Stimulated activated CD4-positive, alpha-beta T cell treated with anti-CD3 and anti-CD28 coated beads, Interleukin-2, amount 100 ng/mL, for 24 hours (primary cell): ENCODE results near the gene TTC7B.
"Not testable (repeated sequence)": the region's sequence is repeated elsewhere in the genome, so short reads cannot be mapped to it uniquely, and the experiment has no call there.

Source experiments
- DNase-seq, 2 donors: peaks; one replicate each; pipeline ENCODE4 v3.0.0-alpha.2; 2020

TTC7B gene

DNA sequence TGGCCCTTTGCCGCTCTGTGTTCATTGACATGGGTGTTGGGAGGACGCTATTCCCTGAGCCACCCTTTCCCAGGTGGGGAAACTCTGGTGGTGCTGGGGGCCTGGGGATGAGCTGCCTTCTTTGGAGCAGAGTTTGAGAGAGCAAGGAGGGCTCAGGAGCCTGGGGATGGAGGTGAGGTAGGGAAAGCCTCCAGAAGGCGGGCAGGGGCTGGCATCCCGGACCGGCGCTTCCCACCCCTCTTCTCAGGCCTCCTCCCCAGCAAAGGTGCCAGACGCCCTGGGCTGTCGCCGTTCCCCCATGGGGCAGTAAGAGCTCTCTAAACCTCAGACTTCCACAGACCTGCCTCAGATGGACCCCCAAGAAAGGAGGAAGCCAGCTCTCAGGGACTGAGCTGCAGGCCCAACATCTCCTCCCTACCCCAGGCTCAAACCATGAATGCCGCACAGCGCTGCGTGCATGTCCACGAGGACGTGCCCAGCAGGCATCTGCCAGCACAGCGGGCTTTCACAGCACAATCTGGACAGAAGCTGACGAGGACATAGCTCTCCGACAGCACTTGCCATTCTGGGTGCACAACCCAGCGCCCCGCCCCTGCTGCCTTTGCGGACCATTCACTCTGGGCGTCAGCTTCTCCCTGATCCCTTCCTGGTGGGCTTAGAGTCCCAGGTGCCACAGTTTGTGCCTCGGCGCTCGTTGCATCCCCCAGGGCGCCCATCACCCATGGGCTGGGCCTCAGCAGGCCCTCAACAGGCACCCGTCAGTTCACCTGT, 14.9 kb upstream of the TTC7B start:
- no peak for DNase-seq

DNA sequence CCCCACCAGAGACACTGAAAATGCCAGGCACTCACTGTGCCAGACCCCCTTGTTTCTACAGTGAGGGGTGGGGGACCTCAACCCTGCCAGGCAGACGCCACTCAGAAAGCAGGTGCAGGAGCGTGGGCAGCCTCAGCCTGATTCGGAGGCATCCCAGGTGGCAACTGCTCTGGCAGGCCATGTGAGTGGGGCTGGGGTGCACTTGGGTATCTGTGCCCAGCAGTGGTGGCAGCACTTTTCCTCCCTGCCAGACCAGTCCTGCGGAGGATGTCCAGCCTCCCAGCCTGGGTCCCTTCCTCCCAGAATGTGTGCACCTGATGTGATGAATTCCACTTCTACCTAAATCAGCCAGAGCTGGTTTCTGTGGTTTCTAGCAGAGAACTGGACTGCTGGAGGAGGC, 13.4 kb upstream of the TTC7B start:
- no peak for DNase-seq

DNA sequence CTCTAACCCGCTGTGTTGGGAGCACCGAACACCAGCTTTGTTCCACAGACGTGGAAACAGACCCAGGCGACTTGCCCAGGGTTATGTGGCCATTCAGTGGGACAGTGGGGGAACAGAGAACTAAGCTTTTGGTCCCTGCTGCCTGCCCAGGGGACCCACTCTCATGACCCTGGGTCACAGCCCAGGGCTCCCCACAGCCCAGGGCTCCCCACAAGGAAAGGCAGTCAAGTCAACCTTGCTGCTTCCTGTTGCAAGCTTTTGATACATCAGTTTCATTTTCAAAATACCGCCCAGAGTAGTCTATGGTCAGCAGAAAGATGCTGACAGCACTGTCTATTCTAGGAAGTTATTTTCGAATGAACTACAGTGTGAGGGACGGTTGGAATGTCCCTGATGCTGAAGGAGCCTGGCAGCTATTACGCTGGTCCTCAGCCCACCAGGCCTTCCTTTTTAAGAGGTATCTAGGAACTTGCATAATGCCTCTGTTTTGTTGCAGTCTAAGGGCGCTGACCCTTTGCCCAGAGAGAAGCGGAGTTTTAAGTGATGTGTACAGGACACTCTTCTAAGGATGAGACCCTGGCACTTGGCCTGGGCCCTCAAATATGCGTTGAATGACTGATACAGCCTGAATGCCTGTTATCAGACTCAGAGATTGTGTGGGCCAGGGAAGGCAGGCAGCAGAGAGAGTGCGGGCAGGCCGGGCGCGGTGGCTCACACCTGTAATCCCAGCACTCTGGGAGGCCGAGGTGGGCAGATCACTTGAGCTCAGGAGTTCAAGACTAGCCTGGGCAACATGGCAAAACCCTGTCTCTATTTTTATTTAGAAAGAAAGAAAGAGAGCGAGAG, 12.6 kb upstream of the TTC7B start:
- DNase-seq: peak in 1 of 2 donors; percentile 27

DNA sequence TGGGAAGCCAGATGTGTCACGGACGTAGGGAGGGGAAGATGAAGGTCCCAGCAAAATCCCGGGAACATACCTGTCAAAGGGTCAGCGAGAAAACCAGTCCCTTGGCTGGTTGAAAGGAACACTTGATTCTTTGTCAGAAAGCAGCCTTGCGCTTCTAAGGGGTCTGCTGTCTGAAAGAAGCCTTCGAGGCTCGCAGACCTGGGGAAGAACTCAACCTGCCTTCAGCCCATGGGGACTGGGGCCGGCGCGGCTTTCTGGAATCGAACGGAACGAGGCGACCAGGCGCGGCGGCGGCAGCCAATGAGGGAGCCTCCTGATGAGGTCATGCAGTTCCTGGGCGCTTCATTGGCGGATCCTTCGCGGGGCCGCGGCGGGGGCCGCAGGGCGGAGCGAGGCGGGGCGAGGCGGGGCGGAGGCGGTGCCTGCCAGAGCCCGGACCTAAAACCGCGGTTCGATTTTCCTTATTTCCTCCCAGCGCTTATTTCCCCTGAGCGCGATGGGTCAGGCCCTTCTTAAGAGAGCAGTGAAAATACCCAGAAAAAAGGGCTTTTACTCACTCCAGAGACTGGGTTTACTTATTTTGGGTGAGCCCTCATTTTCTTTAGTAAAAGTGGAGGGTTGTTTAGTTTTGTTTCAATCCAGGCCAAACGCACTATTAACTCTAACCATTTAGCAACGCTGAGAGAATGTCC, 11.8 kb upstream of the TTC7B start:
- peak; percentile 90 to 92 for DNase-seq

DNA sequence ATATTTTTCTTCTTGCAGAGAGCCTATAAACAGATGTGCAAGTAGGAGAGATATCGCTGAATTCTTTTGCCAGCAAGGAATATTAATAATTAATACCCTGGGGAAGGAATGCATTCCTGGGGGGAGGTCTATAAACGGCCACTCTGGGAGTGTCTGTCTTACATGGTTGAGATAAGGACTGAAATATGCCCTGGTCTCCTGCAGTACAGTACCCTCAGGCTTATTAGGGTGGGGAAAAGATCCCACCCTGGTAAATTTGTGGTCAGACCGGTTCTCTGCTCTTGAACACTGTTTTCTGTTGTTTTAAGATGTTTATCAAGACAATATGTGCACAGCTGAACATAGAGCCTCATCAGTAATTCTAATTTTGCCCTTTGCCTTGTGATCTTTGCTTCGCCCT, 7.3 kb upstream of the TTC7B start:
- DNase-seq: not testable (repeated sequence)

DNA sequence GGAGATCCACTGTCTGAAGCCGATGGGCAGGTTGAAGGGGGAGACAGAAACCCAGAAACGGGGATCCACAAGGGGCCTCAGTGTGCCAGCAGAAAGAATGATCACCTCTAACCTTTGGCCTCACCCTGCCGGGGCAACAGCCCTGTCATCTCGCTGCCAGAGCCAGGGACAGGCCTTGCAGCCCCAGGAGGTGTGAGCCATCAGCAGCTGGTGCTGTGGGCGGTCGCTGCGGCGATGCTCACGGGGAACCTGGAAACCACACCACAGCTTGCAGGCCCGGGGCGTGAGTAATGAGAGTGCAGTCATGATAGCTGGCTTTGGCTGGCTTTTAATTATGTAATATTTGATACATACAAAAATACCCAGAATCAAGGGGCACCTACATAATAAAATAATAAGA, 4.7 kb upstream of the TTC7B start:
- DNase-seq: peak; percentile 78 to 80

DNA sequence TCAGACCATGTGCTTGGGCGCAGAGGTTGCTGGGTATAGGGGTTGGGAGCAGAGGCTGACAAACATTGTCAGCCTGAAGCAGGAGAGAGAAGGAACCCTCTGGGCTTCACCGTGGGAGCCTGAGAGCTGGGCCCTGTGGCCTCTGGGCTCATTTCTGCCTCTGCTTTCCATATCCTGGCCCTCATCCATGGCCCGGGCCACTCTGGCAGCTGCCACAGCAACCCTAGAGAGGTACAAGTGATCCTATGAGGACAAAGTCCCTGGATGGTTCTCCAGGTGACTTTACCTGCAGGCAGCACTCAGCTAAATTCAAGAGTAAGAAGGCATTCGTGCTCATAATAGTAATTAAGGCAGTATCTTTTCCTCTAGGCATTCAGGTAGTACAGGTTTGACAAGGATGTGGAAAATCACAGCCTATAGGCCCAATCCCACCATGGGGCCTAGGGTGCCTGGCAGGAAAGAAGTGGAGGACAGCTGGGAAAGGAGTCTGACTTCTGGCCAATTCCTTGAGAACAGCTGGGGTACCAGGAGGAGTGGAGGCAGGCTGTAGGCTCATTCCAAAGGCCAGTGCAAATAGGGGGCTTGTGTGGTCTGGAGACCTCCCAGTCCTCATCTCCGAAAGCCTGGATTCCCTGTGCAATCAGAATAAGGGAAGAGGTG, 3.6 kb upstream of the TTC7B start:
- DNase-seq: no peak

DNA sequence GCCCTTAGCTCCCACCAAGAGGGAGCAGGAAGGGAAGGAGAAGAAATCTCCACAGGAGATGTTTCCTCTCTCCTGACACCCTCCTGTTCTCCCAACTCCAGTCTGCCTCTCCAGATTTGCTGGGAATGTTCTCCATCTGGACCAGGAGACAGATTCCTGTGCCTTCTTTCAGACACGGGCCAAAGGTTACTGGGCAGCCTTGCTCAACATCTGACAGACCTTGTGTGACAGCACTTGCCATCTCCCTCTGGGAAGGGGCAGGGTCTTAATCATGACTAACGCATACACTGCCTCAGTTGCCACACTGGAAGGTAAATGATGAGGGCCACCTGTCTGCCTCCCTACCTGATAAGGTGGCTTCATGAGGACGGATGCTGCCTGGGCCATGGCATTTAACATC, 2.5 kb upstream of the TTC7B start:
- DNase-seq: no peak

DNA sequence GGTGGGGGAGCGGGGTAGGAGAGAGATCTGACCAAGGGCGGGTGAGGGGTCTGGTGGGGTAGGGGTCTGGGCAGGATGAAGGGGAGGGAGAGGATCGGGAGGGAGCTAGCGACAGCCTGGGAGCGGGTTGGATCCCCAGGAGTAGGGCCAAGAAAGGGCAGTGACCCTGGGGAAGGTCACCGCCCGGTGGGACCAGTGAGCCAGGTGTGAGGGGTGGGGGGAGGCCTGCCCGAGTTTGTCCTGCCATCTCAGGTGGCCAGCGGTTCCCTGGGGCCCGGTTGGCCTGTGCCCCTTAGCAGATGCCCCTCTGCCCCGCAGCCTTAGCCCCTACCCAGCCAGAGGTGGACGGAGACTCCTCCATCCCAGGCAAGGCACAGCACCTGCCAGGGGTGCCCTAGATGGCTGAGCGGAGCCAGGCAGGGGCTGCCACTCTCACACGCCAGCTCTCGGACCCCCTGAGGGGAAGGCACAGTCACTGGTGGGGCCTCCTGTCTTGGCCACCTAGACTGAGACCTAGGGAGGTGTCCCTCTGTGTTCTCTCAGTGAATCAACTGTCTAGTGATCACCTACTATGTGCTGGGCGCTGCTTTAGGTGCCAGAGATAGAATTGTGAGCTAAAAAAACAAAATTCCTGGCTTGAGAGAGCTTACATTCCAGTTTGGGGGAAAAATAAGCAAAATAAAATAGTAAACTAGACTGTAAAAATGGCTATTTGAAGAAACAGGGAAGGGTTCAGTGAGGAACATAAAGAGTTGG, 629 bp upstream of the TTC7B start:
- DNase-seq: no peak

DNA sequence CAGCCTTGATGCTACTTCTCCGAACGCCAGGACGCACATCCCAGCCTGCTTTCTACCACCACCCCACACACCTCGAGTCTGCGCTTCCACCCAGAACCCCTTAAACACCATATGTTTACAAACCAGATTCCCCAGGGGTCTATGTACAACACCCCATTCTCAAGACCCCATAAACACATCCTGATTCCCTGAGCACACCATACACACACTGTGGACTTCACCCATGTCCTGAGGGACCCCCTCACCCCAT, 733 bp downstream of the TTC7B start:
- DNase-seq: no peak

DNA sequence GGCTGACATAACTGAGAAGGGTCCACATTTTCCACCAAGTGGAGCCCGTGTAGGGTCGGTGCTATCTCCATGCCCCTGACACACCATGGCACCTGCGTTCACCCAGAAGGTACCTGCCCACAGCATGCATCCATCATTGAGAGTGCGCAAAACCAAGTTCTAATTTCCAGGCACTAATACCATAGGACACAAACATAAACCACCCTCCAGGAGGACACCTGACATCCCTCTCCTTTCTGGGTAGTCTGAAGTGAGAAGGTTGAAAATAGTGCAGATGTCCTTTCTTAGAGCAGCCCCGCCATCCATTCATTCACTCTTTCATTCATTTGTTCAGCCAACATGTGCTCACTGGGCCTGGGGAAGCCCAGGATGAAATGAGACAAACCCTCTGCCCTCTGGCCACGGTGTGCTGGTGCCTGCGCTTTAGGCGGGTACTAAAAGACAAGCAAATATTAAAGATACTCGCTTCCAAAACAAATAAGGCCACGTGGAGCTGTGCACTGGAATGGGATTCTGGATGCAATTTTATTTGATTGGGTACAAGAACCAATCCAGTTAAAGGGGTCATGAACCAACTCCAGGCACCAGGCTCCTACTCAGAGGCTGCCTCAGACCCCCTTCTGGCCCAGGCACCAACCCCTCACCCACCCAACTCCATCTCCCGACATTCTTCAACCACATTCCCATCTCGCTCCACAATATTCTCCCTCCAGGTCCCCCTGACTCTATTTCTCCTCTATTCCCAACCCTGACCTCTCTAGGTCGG, 1.2 kb downstream of the TTC7B start:
- DNase-seq: no peak

DNA sequence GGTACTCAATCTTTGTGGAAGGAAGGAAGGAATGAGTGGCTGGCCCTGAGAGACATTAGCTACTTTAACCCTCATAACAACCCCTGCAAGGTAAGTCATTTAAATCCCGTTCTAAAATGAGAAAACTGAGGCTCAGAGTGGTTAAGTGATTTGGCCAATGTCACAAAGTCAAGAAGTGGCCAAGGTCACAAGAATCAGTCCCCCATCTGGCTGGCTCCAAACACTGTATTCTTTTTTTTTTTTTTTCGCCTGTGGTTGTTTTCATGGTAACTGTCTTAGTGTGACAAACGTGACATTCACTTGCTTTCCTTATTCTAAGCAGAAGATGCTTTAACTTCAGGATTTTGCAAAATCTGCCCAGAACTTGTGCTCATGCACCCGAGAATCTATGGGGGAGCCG, 2.8 kb downstream of the TTC7B start:
- DNase-seq: no peak

DNA sequence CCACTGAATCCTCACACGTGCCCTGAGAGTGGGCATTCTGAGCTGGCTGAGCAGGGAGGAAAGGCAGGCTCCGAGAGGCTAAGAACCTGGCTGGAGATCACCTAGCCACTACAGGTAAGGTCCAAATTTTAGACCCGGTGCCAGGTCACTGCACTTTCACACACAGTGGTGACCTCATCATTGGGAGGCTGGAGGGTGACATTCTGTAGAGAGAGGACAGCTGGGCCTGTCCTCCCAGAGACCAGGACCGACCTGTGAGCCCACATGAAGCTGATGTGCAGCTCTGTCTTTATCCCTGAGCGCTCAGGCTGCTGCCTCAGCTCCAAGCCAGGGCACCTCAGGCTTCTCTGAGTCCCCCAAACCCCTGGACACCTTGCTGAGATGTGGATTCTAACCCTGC, 4.1 kb downstream of the TTC7B start:
- DNase-seq: no peak

DNA sequence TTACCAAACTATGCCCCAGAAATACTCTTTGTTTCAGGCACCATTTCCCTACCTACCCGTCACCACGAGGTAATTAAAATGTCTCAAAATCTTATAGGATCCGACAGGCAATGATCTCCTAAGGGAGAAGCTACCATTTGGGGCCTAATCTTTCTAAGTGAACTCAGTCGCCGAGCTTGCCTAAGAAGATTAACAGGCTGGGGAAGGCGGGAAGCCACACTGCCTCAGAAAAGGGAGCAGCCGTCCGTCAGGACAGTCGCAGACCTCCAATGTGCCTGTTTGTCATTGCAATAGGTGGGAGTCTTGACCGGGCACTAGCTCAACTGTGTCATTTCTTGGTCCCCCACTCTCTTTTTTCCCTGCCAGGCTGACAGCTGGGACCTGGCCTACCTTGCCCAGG, 4.6 kb downstream of the TTC7B start:
- DNase-seq: no peak

DNA sequence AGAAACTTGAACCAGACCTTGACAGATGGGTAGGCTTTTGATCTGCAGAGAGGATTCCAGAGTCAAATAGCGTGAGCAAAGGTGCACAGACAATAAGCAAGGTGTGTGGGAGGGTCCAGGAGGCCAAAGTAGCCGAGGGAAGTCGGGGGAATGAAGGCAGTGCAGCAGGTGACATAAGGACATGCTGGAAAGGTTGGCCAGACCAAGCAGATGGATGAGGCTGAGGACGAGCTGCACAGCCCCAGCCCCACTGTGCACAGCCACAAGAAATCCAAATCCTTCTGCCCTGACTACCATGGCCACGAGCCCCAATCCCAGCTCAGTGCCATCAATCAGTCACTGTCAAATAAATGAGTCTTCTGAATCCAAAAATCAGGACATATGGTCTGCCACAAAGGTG, 5.4 kb downstream of the TTC7B start:
- DNase-seq: no peak

DNA sequence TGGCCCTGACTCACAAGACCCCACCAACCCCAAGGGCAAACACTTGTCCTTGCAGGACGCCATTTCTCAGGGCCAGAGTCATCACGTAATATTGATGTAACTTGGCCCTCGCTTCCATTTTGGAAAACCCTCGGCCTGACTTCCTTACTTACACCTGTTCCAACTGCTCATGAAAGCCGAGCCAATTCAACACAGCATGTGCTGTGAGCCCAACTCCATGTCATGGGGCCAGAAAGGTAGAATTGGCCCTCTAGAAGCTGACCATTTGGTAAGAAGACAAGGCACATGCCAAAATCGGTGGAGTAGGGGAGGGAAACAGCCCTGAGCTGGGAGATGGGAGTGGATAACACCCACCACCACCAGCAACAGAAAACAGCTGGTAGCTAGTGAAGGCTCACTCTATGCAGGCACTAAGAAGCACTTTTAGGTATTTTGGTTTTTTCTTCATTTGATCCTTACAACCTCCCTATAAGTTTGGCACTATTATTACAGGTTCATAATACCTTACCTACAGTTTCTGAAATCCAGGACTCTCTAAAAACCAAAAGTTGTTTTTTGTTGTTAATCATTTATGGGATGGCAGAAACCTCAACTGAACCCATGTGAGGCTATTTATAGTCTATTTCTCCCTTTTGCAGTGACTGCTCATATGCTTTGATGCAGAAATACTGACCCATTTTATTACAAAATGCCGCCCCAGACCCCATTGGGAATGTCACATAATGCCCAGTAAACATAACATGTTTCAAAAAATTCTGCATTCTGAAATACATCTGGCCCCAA, 6.5 kb downstream of the TTC7B start:
- no peak for DNase-seq

DNA sequence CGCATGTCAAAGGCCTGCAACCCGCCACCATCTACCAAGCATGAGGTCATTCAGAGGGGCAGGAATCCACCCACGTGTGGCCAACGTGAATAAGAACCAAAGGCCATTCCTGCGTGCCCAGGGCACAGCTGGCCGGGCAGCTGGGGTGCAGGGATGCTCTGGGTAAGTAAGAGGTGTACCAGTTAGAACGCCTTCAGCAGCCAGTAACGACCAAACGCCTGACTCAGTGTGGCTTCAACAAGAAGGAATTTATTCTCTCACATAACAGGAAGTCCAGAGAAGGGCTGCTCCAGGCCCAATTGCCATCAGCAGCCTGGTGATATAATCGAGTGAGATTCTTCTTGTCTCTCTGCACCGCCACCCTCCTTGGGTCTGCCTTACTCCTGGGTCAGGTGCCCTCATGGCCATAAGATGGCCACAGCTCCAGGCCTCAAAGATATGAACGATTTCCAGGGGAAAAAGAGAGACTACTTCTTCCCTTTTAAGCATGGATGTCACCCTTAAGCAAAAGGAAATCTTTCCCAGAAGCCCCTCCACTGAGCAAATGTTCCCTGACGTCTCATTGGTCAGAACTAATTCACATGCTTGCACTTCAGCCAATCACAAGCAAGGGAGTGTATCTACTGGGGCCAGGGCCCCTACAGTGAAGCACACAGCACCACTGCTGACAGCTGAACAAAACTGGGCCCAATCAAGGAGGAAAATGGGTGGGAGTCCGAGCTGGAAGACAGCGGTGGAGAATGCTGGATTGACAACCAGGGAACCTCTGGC, 7.3 kb downstream of the TTC7B start:
- DNase-seq: no peak

DNA sequence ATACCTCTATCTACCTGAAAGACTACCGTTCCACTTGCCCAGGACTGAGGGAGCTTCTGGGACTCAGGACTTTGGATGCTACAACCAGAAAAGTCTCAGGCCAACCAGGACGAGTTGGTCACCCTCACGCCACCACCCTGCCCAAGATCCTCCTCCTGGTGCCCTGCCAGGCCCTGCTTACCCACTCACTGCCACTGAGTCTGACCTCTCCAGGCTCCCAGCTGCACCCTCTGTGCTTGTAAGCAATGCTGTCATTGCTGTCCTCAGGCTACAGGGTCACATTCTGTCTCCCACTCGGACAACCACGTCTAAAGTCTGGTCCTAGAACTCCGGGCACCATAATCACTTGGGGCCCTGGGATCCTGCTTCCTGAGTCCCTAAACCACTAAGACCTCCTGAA, 9.2 kb downstream of the TTC7B start:
- DNase-seq: no peak

DNA sequence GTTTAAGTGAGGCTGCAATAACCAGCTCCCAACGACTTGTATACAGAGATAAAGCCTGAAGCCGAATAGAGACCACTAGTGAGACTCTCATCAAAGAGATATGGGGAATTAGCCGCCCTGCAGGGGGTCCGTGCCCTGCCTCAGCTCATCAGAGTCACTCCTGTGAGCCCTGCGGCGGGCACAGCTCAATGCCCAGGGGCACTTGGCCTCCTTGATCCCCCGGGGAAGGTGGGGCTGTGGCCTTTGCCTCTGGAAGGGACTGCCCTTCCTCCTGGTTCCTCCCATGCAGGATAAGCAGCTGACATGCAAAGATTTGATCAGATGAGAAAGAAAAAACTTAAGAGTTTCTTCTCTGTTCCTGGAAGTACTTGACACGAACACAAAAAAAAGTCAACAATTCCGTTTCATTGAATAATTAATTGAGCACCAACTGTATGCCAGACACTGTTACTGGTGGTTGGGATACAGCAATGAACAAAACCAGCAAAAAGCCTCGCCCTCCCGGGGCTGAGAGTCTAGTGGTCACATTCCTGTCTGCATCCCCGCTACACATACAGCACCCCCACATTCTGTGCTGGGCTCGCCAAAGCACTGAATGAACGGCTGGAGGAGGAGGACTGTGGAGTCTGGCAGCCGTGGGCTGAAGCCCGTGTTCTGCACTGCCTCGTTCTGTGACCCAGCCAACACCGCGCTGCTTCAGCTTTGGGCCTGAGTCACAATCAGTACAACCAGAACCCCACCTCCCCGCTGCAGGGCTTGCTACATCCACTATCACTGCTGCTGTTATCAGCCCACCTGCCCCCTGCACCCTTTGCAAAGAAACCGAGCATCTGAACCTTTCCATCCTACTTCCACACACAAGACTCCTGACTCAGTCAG, 10.3 kb downstream of the TTC7B start:
- no peak for DNase-seq

DNA sequence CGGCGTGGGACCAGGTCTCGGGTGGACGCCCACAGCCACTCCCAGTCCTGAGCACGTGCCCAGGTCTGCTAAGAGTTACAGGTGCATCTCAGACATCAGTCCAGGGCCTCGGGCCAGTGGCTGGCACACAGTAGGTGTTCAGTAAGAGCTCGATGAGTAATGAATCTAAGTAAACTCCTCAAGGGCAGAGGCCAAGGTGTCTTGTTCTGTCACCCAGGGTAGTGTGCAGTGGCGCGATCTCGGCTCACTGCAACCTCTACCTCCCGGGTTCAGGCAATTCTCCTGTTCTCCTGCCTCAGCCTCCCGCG, 11.2 kb downstream of the TTC7B start:
- no peak for DNase-seq
